LNCaP clone FGC (cell line): Measurements from ENCODE around the gene ZNF598.

Experiments used
- DNase-seq: peaks from one replicate; pipeline ENCODE4 v3.0.0-alpha.2; 2011; ENCODE audit warnings: low read depth
- H3K4me3 ChIP-seq: 2 replicates; pipeline ENCODE4 v1.5.1; 2011; ENCODE audit warnings: mild to moderate bottlenecking, low read depth, low read length, control low read depth
- CTCF ChIP-seq: IDR thresholded peaks from 2 replicates; pipeline ENCODE4 v1.5.1; 2012; ENCODE audit warnings: mild to moderate bottlenecking; ENCODE audit not compliant: control insufficient read depth, insufficient read depth; ENCODE audit errors: extremely low read depth

Gene ZNF598

DNA sequence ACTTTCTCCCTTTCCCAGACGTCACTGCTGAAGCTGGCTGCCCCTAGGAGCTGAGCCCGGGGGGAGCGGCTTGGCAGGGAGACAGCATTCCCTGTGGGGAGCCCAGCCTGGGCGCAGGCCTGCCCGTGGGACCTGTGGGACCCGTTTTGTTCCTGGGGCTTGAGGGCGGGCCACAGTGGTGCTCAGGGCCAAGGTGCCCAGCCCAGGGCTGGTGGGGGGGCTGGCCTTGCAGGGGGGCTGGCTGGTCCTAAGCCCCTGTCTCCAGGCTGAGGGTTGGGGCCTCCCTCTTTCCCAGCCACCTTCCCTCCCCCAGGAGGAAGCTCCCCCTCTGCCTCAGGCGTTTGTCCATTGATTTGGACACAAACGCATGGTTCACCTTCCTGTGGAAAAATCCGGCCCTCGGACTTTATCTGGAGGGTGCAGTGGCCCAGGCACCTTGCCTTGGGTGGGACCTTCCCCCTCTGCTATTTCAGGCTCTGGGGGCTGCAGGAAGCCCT is 21.5 kb upstream of the ZNF598 start:
- no peak overlapping the region for H3K4me3 ChIP-seq
- no peak for TF ChIP-seq CTCF
- DNase-seq: no peak

DNA sequence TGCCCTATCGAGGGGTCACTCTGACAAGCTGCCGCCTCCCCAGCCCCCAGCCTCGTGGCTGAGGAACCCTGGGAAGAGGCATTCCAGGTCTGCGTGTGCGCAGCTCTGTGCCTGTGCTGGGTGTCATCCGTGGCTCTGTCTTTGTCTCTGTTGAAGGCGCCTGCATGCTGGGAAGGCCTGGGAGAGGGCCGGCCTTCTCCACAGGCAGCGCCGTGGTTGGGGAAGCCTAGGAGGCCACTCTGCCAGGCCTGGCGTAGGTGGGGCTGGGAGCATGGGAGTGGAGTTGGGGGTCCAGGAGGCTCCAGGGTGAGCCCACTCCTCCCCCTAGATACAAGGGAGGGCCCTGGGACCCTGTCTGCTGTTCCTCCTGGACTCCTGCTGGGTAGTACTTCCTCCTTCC is 20.4 kb upstream of the ZNF598 start:
- DNase-seq: no peak
- no peak overlapping the region for H3K4me3 ChIP-seq
- no peak for TF ChIP-seq CTCF

GRCh38 chr16:2029350-2029749 is 19.7 kb upstream of the ZNF598 start:
- no peak for TF ChIP-seq CTCF
- H3K4me3 ChIP-seq: no peak overlapping the region
- DNase-seq: no peak

DNA sequence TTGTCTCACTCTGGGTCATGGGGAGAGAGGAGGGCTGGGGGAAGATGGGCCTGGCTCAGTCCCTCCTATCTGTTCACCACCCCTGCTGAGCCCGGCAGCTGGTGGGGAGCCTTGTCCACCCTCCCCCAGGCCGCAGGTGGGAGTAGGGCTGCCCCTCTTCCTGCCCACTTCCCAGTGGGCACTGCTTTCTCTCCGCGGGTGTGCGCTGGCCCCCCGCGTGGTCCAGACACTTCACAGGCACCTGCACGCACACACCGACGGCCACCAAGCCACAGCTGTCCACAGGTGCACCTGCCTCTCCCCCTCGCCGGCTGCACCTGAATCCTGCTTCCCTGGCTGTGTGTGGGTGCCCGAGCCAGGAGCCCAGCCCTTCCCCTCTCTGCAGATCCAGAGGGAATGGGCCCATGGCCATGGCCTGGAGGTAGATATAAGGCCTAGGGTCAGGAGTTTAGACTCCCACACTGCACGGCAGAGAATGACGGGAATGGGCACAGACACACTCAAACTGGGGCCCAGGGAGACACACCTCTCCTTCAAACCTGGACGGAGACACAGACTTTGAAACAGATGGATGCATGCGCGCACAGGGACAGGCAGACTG is 19.1 kb upstream of the ZNF598 start:
- peak overlapping the region; percentile 86 for H3K4me3 ChIP-seq
- no peak for TF ChIP-seq CTCF
- DNase-seq: no peak

- TF ChIP-seq CTCF: no peak
- no peak for DNase-seq
- H3K4me3 ChIP-seq: peak overlapping the region; percentile 86
Observed at GRCh38 chr16:2028146-2028545, 18.5 kb upstream of the ZNF598 start.

DNA sequence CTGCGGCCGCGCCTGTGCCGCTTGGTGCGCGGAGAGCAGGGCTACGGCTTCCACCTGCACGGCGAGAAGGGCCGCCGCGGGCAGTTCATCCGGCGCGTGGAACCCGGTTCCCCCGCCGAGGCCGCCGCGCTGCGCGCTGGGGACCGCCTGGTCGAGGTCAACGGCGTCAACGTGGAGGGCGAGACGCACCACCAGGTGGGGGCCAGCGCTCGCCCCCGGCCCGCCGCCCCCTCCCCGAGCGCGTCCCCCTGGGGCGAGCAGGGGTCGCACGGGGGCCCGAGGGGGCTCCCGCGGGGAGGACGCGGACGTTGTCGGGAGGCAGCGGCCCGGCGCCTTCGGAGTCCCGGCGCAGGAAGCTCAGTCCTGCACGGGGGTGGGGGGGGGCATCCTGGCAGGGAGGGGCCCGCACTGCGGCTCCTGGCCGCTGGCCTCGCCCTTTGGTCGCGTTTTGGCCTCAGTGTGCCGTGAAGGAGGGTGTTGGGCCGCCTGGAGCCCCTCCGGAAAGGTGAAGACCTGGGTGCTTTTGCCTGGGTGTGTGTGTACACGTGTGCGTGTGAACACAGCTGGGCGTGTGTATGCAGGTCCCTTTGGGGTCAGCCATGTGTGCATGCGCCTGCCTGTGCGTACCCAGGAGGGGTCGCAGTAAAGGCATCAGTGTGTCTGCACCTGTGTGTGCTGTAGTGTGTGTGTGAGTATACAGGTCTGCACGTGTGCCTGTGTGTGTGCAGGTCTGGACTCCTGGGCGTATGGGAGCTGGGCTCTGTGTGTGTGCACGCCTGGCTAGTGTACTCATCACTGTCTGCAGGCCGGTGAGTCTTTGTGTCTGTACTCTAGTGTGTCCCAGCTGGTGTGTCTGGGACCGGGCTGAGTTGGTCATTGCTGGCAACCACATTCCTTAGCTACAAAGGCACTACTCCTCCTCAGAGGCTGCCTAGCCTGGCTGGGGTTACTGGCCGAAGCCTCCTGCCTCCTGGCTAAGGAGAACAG is 17.7 kb upstream of the ZNF598 start:
- no peak for DNase-seq
- TF ChIP-seq CTCF: 0 out of 2 replicates have a peak, but pooled peaks have one; percentile 24
- peak overlapping the region; percentile 86 for H3K4me3 ChIP-seq
